GM19328 (cell line): Measurements from ENCODE around the gene KMT2A.
"Not testable (repeated sequence)": the region's sequence is repeated elsewhere in the genome, so short reads cannot be mapped to it uniquely, and the experiment has no call there.

Experiments used
- ATAC-seq: cut with Tn5 transposase; IDR thresholded peaks from one replicate; pipeline ENCODE4 v1.9.1; 2021; ENCODE audit warnings: mild to moderate bottlenecking, moderate library complexity; ENCODE audit not compliant: unreplicated experiment

Gene KMT2A

GRCh38 chr11:118481238-118481637 is 44.9 kb downstream of the KMT2A start:
- not testable (repeated sequence) for ATAC-seq

DNA sequence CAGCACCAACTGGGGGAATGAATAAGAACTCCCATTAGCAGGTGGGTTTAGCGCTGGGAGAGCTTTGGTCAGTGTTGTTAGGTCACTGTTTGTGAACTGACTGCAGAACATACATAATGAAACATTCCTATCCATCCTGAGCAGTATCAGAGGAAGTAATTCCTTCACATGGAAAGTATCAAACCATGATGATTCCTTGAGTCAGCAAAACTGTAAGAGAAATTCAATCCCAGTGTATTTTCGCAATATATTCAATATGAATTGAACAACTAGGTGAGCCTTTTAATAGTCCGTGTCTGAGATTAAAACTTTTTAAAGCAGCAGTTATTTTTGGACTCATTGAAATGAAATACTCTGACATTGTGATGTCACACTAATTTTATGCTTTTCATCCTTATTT is 48.1 kb downstream of the KMT2A start:
- no peak for ATAC-seq

DNA sequence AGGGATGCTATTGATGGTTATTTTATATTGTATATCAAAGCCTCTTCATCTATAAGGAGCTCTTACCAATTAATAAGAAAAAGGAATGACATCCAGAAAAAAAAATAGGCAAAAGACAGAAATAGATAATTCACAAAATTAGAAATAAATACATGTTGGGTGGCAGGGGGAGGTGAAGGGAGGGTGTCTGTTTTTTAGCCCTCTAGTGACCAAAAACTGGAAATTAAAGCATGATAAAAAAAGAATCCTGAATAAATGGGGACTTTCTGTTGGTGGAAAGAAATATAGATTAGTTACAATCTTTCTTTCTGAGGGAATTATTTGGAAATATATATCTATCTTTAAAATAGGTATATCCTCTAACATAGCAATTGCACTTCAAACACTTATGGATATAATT is 49.0 kb downstream of the KMT2A start:
- ATAC-seq = no peak

DNA sequence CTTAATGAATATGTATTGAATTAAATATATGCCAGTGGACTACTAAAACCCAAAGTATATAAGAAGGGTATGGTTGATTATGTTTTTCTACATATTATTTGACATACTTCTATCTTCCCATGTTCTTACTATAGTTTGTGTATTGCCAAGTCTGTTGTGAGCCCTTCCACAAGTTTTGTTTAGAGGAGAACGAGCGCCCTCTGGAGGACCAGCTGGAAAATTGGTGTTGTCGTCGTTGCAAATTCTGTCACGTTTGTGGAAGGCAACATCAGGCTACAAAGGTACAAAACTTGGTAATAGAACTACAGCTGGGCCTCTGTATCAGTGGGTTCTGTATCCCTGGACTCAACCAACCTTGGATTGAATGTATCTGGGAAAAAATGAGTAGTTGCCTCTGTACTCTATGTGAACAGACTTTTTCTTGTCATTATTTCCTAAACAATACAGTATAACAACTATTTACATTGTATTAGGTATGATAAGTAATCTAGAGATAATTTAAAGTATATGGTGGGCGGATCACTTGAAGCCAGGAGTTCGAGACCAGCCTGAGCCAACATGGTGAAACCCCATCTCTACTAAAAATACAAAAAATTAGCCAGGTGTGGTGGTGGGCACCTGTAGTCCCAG is 52.3 kb downstream of the KMT2A start:
- no peak for ATAC-seq

DNA sequence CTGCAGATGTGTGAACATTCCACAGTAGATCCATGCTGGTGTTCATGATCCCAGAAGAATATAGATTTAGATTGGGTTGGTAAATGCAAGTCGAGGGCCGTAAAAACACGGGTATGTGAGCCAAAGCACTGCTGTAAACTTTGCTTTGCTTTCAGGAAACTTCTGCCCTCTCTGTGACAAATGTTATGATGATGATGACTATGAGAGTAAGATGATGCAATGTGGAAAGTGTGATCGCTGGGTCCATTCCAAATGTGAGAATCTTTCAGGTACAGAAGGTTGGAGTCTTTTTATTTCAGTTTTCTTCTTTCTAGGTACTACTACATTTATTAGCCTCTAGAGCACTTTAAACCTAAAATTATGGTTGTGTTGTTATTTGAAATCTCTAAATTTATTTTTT is 54.7 kb downstream of the KMT2A start:
- ATAC-seq = no peak

DNA sequence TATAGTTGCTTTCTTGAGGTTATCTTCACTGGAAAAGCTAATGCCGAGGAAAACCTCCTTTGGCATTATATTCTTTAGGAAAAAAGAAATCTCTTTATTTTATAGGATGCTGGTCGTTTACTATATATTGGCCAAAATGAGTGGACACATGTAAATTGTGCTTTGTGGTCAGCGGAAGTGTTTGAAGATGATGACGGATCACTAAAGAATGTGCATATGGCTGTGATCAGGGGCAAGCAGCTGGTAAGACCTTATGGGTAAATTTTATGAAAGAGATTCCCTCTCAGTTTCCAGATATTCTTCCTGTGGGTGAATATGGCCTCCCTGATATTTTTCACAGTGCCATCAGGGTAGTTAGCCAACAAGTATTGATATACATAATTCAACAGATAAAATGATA is 61.5 kb downstream of the KMT2A start:
- ATAC-seq = no peak

- ATAC-seq = no peak
These were observed 66.9 kb downstream of the KMT2A start for GRCh38 chr11:118503216-118503615.

- ATAC-seq = no peak
These were observed 75.3 kb downstream of the KMT2A start for GRCh38 chr11:118511601-118512000.

GRCh38 chr11:118514103-118514502 is 77.8 kb downstream of the KMT2A start:
- no peak for ATAC-seq

DNA sequence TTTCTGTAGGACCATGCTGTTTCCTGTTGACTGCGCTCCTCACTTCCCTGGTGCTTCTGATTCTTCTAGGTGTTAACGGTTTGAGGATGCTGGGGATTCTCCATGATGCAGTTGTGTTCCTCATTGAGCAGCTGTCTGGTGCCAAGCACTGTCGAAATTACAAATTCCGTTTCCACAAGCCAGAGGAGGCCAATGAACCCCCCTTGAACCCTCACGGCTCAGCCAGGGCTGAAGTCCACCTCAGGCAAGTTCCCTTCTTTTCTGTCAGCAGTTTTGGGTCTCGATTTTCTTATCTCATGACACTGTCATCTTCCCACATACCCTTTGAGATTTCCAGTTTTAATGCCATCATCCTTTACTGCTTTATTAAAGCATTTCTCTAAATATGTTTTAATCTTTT is 83.3 kb downstream of the KMT2A start:
- no peak for ATAC-seq

GRCh38 chr11:118521892-118522311 is 85.6 kb downstream of the KMT2A start:
- no peak for ATAC-seq

DNA sequence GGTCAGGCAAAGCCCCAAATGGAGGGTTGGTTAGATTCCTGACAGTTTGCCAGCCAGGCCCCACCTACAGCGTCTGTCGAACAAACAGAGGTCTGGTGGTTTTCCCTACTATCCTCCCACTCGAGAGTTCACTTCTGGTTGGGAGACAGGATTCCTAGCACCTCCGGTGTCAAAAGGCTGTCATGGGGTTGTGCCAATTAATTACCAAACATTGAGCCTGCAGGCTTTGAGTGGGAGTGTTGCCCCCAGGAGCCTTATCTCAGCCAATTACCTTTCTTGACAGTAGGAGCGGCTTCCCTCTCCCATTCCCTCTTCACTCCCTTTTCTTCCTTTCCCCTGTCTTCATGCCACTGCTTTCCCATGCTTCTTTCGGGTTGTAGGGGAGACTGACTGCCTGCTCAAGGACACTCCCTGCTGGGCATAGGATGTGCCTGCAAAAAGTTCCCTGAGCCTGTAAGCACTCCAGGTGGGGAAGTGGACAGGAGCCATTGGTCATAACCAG is 86.3 kb downstream of the KMT2A start:
- no peak for ATAC-seq

DNA sequence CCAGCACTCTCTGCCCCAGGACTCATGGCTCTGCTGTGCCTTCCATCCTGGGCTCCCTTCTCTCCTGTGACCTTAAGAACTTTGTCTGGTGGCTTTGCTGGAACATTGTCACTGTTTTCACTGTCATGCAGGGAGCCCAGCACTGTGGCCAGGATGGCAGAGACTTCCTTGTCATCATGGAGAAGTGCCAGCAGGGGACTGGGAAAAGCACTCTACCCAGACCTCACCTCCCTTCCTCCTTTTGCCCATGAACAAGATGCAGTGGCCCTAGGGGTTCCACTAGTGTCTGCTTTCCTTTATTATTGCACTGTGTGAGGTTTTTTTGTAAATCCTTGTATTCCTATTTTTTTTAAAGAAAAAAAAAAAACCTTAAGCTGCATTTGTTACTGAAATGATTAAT is 88.1 kb downstream of the KMT2A start:
- no peak for ATAC-seq

- ATAC-seq = no peak
These were observed 88.6 kb downstream of the KMT2A start for GRCh38 chr11:118524757-118525470.

DNA sequence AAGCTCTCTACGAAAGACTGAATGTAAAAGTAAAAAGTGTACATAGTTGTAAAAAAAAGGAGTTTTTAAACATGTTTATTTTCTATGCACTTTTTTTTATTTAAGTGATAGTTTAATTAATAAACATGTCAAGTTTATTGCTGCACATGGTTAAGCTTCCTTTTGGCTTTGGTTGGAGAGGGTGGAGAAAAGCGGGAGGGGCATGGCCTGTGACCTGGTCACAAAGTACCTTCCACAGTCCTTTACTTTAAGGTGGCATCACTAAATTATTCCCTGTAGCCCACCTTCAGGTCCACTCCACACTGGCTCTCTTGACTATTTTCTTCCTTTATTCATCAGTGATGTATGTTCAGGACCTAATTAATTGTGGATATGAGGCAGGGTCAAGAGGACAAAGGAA is 90.4 kb downstream of the KMT2A start:
- no peak for ATAC-seq

DNA sequence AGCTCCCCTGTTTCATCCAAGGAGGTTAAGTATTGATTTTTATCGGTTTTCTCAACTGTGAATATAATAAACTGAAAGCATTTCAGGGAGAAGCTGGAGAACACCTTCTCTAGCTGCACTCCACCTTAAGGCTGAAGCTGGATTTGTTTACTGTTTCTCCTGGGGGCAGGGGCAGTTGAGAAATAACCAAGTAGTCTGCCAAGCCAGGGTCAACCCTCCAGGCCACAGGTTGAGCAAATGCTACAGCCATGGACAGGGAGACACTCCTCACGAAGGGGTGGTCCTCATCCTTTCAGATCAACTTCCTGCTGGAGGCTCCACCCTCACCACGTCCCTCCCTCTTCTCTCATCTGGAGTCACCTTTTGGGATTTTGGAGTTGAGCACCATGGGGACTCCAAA is 90.8 kb downstream of the KMT2A start, which contains the start of gene TTC36:
Gene TTC36, plus strand, starts transcription at position 366 of the 400 bp plus-strand sequence. Its CDS starts 21 bp downstream, at position 387.
- no peak for ATAC-seq

GRCh38 chr11:118528511-118528910 is 92.2 kb downstream of the KMT2A start:
- no peak for ATAC-seq

DNA sequence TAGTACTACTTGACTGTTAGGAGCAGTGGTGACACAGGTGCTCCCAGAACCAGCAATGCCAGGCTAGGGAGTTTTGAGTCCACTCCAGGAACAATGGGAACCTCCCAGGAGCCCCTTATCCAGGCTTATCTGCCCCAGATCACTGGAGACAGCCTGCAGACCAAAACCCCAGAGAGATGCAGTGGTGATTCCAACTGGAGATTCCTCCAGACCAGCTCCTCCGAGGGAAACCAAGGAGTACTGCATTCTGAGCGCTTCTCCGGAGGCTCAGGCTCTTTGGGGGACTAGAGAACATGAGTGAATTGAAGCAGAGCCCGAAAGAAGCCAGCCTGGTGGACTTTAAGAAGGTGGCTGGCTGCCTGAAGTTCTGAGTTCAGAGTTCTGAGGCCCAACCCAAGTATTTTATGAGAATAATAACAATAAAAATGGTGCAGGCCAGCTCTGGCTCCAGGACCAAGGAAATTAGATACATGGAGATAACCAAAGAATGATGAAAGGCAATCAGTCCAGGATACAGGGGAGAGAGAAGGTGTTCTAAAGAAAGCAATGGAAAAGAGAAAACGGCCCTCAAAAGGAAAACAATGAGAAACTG is 93.4 kb downstream of the KMT2A start:
- ATAC-seq = no peak

GRCh38 chr11:118530180-118530682 is 93.9 kb downstream of the KMT2A start:
- ATAC-seq = no peak

GRCh38 chr11:118530683-118531596 is 94.6 kb downstream of the KMT2A start, which contains the start of gene TMEM25:
Gene TMEM25 (plus strand): TSS chr11:118531192. CDS start chr11:118531802, 610 bp downstream.
- ATAC-seq = no peak
